ENCODE results near the gene E2F6. TPM values are rescaled to one million over a fixed set of nuclear protein-coding genes. Genes with fewer than 3 reads are reported as not detected.

E2F6 gene
- total RNA-seq, 1 experiment from 2014 or later = 20.8 TPM

Other genes with a start within 250 kb of the E2F6 start
- 15.9 and 19.7 TPM in 2 replicates for gene ROCK2, start 121.5 kb downstream of the E2F6 start, total RNA-seq (2014; rRNA removed; shearing (Covaris generic); ENCODE audit: low replicate concordance)
- 2.7 and 3.1 TPM in 2 replicates for gene GREB1, start 67.9 kb upstream of the E2F6 start, total RNA-seq (2014; rRNA removed; shearing (Covaris generic); ENCODE audit: low replicate concordance)
- gene NTSR2, start 204.0 kb upstream of the E2F6 start, total RNA-seq (2014; rRNA removed; shearing (Covaris generic); ENCODE audit: low replicate concordance) = not detected in 2 replicates

All from MG63 (cell line).